MM.1S (cell line): Measurements from ENCODE around the gene GBA2.

ENCODE experiments used
- EZH2phosphoT487 ChIP-seq: fragments of 300-600 bp; sonication (generic); IDR thresholded peaks from 2 replicates; pipeline ENCODE4 v1.6.1; 2018; ENCODE audit warnings: antibody characterized with exemption, low read length
- TF ChIP-seq, protein P1 (sequence below): fragments of 300-600 bp; sonication (generic); IDR thresholded peaks from 2 replicates; pipeline ENCODE4 v1.5.1; 2016; ENCODE audit warnings: antibody characterized with exemption, low read length, mixed read lengths

DNA sequence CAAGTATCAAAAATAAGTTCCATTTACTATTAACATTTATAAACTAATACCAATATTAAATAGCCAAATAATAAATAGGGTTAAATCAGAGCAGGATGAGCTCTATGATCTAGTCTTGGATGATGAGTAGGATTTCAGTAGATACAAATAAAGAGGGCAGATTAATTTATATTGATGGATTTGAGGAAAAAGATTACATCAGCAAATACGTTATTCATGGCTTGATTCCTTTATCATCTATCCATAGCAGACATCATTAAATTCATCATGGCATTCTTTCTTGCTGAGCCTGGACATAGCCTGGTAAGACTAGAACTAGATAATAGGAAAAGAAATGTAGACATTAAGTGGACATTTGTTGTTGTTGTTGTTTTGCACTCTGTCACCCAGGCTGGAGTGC, 18.4 kb upstream of the GBA2 start:
- TF ChIP-seq, protein P1, sequence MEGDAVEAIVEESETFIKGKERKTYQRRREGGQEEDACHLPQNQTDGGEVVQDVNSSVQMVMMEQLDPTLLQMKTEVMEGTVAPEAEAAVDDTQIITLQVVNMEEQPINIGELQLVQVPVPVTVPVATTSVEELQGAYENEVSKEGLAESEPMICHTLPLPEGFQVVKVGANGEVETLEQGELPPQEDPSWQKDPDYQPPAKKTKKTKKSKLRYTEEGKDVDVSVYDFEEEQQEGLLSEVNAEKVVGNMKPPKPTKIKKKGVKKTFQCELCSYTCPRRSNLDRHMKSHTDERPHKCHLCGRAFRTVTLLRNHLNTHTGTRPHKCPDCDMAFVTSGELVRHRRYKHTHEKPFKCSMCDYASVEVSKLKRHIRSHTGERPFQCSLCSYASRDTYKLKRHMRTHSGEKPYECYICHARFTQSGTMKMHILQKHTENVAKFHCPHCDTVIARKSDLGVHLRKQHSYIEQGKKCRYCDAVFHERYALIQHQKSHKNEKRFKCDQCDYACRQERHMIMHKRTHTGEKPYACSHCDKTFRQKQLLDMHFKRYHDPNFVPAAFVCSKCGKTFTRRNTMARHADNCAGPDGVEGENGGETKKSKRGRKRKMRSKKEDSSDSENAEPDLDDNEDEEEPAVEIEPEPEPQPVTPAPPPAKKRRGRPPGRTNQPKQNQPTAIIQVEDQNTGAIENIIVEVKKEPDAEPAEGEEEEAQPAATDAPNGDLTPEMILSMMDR = no peak
- TF ChIP-seq EZH2phosphoT487 = no peak
